GM12892 (cell line): ENCODE data around the gene DAPK1.

ENCODE experiments used
- DNase-seq: peaks from one replicate; pipeline ENCODE4 v3.0.0; 2011; ENCODE audit not compliant: insufficient read length
- FAIRE-seq: peaks from 2 replicates; lab custom pipeline; 2011; peaks lifted over from hg19 to GRCh38; lab: Jason Lieb, UNC
- POLR2A ChIP-seq: IDR thresholded peaks from 2 replicates; pipeline ENCODE4 v1.6.1; 2011; ENCODE audit warnings: low read depth, low read length, control low read depth
- POLR2AphosphoS5 ChIP-seq: IDR thresholded peaks from 2 replicates; pipeline ENCODE4 v1.6.1; 2011; ENCODE audit warnings: low read depth, low read length, control low read depth
- TAF1 ChIP-seq: IDR thresholded peaks from 2 replicates; pipeline ENCODE4 v1.6.1; 2011; ENCODE audit warnings: low read depth, mild to moderate bottlenecking, control low read depth, low read length, borderline replicate concordance

The DAPK1 gene

GRCh38 chr9:87725356-87725899 lies 227.8 kb downstream of the DAPK1 start:
- no peak for FAIRE-seq
- no peak for TF ChIP-seq POLR2A
- no peak for TF ChIP-seq TAF1
- no peak for TF ChIP-seq POLR2AphosphoS5
- DNase-seq, result no peak

- FAIRE-seq, result no peak
- no peak for TF ChIP-seq POLR2AphosphoS5
- no peak for TF ChIP-seq TAF1
- no peak for TF ChIP-seq POLR2A
- DNase-seq, result peak; percentile 18
Measured at GRCh38 chr9:87725900-87726709, 228.4 kb downstream of the DAPK1 start, which contains the start of gene CTSL. TSS of gene CTSL (plus strand) at chr9:87726119. CDS start at chr9:87727604, 1,485 bp downstream.

- DNase-seq (no peak), FAIRE-seq (no peak)
- no peak for TF ChIP-seq TAF1
- no peak for TF ChIP-seq POLR2AphosphoS5
- TF ChIP-seq POLR2A, result no peak
Measured at GRCh38 chr9:87729246-87729645, 231.6 kb downstream of the DAPK1 start.

- DNase-seq (no peak), FAIRE-seq (no peak)
- TF ChIP-seq POLR2A, result no peak
- no peak for TF ChIP-seq TAF1
- TF ChIP-seq POLR2AphosphoS5, result no peak
Measured at GRCh38 chr9:87731321-87731720, 233.7 kb downstream of the DAPK1 start.

GRCh38 chr9:87732344-87732743 lies 234.7 kb downstream of the DAPK1 start:
- TF ChIP-seq POLR2AphosphoS5, result no peak
- no peak for TF ChIP-seq TAF1
- TF ChIP-seq POLR2A, result no peak
- FAIRE-seq, result no peak
- DNase-seq, result no peak

GRCh38 chr9:87732756-87733155 lies 235.1 kb downstream of the DAPK1 start:
- TF ChIP-seq TAF1, result no peak
- TF ChIP-seq POLR2AphosphoS5, result no peak
- no peak for TF ChIP-seq POLR2A
- FAIRE-seq (no peak), DNase-seq (no peak)

- DNase-seq (no peak), FAIRE-seq (no peak)
- no peak for TF ChIP-seq TAF1
- TF ChIP-seq POLR2A, result no peak
- TF ChIP-seq POLR2AphosphoS5, result no peak
Measured at GRCh38 chr9:87733273-87734052, 235.8 kb downstream of the DAPK1 start.

- no peak for FAIRE-seq
Measured at GRCh38 chr9:87734106-87734505, 236.4 kb downstream of the DAPK1 start.

GRCh38 chr9:87739546-87739945 lies 241.9 kb downstream of the DAPK1 start:
- FAIRE-seq (no peak), DNase-seq (no peak)
- TF ChIP-seq TAF1 (no peak), POLR2A (no peak), POLR2AphosphoS5 (no peak)

More at GRCh38 chr9:87734106-87734505, 236.4 kb downstream of the DAPK1 start:
- TF ChIP-seq POLR2AphosphoS5 (no peak), TAF1 (no peak), POLR2A (no peak)
- DNase-seq, result no peak

GRCh38 chr9:87740209-87740608 lies 242.5 kb downstream of the DAPK1 start:
- FAIRE-seq, result no peak
- TF ChIP-seq TAF1, result no peak
- no peak for TF ChIP-seq POLR2AphosphoS5
- TF ChIP-seq POLR2A, result no peak

GRCh38 chr9:87741326-87741725 lies 243.7 kb downstream of the DAPK1 start:
- DNase-seq (no peak), FAIRE-seq (no peak)
- TF ChIP-seq POLR2A (no peak), POLR2AphosphoS5 (no peak), TAF1 (no peak)

More at GRCh38 chr9:87740209-87740608, 242.5 kb downstream of the DAPK1 start:
- DNase-seq, result no peak
